AG09309 (cell line): ENCODE measurements around the gene ZNF546.

ENCODE experiments used
- DNase-seq: peaks from one replicate; pipeline ENCODE4 v3.0.0-alpha.2; 2010; ENCODE audit warnings: low read depth
- H3K4me3 ChIP-seq: 2 replicates; pipeline ENCODE4 v1.5.1; 2011; ENCODE audit warnings: mild to moderate bottlenecking, low read depth, low read length, moderate library complexity; ENCODE audit not compliant: control insufficient read depth
- TF ChIP-seq, protein P1 (sequence below): IDR thresholded peaks from 2 replicates; pipeline ENCODE4 v1.5.1; 2011; ENCODE audit warnings: mild to moderate bottlenecking, low read depth, low read length, inconsistent platforms; ENCODE audit not compliant: insufficient read depth, control insufficient read depth; ENCODE audit errors: missing control alignments

Gene ZNF546

DNA sequence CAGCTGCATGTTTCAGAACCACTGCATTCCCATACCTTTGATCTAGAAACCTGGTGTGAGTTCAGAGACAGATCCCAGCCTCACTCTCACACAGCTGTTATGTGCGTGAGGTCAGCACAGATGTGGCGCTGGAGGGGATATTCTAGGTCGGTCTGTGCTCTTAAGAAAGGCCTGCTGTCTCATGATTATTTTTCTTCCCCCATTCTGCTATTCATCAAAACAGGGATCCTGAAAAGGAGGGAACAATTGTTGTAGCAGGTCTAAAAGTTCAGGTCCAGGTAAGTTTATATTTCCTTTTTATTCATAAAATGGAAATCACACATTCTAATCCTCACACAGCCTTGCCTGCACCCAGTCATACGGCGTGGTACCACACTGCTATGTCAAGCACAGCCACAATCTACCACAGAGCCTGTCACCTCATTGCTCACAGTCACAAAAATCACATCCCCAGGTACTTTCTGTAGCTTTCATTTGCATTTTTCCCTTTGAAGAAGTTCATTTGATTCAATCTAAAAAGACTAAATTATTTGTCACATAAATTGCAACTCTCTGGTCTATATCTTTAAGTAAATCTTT lies 867 bp downstream of the ZNF546 start:
- TF ChIP-seq, protein P1, sequence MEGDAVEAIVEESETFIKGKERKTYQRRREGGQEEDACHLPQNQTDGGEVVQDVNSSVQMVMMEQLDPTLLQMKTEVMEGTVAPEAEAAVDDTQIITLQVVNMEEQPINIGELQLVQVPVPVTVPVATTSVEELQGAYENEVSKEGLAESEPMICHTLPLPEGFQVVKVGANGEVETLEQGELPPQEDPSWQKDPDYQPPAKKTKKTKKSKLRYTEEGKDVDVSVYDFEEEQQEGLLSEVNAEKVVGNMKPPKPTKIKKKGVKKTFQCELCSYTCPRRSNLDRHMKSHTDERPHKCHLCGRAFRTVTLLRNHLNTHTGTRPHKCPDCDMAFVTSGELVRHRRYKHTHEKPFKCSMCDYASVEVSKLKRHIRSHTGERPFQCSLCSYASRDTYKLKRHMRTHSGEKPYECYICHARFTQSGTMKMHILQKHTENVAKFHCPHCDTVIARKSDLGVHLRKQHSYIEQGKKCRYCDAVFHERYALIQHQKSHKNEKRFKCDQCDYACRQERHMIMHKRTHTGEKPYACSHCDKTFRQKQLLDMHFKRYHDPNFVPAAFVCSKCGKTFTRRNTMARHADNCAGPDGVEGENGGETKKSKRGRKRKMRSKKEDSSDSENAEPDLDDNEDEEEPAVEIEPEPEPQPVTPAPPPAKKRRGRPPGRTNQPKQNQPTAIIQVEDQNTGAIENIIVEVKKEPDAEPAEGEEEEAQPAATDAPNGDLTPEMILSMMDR: no peak
- no peak for DNase-seq
- H3K4me3 ChIP-seq: peak overlapping the region; percentile 79

DNA sequence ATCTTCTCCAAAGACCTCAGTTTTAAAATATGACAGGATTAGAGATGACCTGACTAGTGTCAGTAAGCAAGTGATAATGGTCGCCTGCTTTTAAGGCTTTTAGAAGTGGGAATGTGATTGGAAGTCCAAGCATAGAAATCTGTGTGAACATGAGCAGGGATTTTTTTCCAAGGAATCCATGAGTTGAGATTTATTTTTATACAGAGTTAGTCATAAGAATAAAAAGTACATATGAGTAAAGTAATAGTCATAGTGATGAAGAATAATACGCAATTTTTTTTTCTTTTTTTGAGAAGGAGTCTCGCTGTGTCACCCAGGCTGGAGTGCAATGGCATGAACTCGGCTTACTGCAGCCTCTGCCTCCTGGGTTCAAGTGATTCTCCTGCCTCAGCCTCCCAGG lies 1.6 kb downstream of the ZNF546 start:
- H3K4me3 ChIP-seq: no peak overlapping the region
- TF ChIP-seq, protein P1: no peak
- DNase-seq: no peak

DNA sequence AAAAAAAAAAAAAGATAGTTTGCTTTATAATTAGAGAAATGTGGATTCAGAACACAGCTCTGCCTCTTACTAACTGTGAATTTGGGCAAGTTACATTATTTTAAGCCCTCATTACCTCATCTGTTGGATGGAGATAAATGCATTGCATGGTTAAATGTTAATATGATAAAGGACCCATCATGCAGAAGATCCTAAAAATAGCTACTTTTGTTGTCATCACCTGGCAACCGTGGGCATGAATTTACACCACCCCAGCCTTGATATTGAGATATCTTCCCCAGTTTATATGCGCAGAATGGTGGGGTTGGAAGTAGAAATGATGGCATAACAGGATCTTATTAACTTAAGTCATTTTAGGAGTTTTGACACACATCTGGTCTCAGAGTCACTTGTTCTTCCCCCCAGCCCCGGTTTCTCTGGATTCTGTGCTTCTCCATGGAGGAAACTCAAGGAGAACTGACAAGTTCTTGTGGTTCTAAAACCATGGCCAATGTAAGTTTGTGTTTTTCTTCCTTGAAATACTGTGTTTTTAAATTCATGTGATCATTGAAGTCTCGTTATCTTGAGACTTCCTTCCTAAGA lies 8.9 kb downstream of the ZNF546 start:
- no peak overlapping the region for H3K4me3 ChIP-seq
- TF ChIP-seq, protein P1: no peak
- no peak for DNase-seq

DNA sequence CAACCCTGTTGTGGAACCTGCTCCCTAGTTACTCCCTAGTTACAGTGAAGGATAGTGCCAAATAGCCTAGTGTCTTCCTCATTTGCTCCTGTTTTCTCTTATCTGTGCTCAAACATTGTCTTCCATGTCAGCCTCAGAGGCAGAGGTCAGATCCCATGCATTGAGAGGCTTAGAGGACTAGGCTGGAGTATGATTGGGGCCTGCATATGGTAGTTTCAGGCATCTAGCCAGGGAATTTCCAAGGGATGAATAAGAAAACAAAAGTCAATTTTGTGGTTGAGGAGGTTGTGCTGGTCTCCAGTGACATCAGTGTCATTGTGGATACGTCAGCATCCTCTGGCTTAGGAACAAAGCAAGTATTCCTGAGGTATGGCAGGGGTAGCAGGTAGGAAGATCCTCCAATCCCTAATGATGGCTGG lies 9.4 kb downstream of the ZNF546 start:
- no peak for DNase-seq
- TF ChIP-seq, protein P1: no peak
- no peak overlapping the region for H3K4me3 ChIP-seq

DNA sequence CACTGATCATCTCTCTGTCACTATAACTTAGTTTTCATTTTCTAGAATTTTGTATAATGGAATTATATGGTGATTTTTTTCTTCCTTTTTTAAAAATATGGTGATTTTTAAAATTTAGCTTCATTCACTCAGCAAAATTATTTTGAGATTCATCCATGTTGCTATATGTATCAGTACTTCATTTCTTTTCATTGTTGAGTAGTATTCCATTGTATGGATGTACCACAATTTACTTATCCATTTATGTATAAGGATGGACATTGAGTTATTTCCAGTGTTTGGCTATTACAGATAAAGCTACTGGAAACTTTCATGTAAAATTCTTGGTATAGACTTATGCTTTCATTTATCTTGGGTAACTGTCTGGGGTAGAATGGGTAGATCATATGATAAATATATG lies 12.8 kb downstream of the ZNF546 start:
- no peak overlapping the region for H3K4me3 ChIP-seq
- DNase-seq: no peak

DNA sequence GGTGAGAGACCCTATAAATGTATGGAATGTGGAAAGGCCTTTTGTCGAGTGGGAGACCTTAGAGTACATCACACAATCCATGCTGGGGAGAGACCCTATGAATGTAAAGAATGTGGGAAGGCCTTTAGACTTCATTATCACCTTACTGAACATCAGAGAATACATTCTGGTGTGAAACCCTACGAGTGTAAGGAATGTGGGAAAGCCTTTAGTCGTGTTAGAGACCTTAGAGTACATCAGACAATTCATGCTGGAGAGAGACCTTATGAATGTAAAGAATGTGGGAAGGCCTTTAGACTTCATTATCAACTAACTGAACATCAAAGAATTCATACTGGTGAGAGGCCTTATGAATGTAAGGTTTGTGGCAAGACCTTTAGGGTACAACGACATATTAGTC lies 17.1 kb downstream of the ZNF546 start:
- TF ChIP-seq, protein P1: no peak
- DNase-seq: no peak
- no peak overlapping the region for H3K4me3 ChIP-seq

More for the DNA sequence above, 12.8 kb downstream of the ZNF546 start:
- TF ChIP-seq, protein P1: no peak
